Femur (tissue), 1 donor: ENCODE measurements around the gene ZNF766.
"Not testable (repeated sequence)": the region's sequence is repeated elsewhere in the genome, so short reads cannot be mapped to it uniquely, and the experiment has no call there.

Source experiments
- DNase-seq: peaks from one replicate; pipeline ENCODE4 v3.0.0-alpha.2; 2017

ZNF766 gene

DNA sequence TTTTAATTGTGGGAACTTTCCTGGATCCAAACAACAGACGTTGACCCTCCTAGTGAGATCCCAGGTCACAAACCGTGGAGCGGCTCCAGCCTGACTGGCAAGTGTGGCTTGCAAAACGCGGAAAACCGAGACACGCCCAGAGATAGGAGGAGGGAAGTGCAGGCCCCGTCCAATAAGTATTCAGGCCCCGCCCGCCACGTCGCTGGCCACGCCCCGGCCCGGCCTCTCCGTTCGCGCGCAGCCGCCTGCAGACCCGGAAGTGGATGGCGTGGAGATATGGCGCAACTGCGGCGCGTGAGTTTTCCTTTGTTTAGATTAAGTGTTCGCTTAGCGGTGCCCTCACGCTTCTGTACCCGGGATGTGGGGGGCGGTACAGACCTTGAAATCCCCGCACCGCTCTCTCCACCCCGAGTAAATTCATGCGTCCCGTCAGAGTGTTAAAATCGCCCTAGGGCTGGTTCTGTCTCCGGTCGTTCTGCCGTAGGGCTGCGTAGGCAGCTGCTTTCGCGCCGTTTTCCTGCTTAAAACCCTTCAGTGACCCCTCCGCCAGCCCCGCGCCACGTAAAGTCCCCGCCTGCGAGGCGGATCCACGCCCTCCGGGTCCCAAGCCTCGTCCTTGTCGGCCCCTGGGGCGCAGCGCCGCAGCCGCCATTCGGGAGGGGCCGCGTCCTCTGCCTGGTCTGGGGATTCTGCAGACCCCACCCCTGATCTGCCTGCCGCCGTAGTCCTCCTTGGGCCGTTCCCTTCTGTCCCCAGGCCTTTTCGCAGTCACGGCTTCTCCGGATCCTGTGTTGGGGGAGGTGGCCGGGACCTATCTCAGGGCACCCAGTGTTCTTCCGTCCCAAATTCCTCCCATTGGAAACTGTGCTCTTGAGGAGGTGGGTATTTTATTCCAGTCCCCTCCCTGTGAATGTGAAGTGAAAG lies at the start of gene ZNF766:
Gene ZNF766 (plus strand): TSS at position 250 of the 924 bp plus-strand sequence. CDS start 27 bp downstream, at position 277.
- peak; percentile 98 for DNase-seq

DNA sequence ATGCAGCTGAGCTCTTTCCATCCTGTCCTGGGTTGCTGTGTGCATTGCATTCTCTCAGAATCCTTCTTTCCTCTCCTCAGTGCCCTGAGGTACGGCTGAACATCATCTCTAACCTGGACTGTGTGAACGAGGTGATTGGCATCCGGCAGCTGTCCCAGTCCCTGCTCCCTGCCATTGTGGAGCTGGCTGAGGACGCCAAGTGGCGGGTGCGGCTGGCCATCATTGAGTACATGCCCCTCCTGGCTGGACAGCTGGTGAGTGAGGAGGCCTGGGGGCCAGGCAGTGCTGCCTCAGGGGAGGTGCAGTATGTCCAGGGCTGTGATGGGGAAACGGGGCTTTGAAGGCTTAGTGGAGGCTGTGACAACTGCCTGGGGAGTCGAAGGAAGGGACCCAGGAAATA lies 49.8 kb upstream of the ZNF766 start:
- peak; percentile 69 for DNase-seq

DNA sequence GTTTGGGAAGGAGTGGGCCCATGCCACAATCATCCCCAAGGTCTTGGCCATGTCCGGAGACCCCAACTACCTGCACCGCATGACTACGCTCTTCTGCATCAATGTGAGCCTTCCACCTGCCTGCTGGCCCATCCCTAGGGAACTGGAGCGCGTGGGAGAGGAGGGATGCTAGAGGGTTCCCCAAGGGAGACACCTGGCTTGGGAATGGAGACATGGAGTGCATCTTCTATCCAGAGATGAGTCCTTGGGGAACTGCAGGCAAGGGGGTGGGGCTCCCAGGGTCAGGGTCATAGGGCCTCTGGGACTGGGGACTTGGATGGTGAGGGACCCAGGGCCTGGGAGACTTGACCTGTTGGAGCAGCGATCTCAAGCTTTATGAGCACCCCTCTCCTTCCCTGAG lies 48.4 kb upstream of the ZNF766 start:
- DNase-seq = no peak

DNA sequence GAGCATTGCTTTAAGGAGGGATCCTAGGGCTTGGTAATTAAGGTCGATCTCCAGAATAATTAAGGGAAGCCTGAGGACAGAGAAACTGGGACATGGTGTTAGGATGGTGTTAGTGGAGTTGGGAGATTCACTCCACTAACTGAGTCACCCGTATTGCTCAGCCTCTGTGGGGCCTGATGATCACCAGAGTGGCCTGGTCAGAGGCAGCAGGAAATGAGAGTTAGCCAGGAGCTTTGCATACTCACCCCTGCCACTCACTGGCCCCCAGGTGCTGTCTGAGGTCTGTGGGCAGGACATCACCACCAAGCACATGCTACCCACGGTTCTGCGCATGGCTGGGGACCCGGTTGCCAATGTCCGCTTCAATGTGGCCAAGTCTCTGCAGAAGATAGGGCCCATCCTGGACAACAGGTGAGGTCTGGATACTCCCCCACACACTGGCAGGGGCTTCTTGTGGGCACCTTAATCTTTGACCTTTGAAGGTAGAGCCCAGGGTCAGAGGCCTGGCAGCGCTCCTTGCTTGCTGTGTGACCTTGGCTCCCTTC lies 47.5 kb upstream of the ZNF766 start:
- DNase-seq = no peak

DNA sequence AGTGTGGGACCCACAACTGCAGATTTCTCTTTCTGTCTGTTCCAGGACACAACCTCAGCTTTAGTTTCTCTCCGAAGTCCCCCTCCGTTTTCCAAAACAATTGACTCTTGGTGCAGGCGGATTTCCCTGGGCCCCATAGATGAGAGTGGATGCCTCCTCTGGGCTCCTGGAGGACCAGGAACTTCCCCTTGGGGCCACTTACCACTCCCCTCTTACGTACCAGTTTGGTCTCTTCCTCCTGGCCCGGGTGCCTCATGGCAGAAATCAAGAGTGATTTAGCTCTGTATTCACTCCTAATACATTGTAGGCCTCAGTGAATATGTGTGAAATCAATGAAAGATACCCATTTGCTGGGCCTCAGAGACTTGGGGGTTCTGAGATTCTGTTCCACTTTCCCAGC lies 45.2 kb upstream of the ZNF766 start:
- DNase-seq = no peak

DNA sequence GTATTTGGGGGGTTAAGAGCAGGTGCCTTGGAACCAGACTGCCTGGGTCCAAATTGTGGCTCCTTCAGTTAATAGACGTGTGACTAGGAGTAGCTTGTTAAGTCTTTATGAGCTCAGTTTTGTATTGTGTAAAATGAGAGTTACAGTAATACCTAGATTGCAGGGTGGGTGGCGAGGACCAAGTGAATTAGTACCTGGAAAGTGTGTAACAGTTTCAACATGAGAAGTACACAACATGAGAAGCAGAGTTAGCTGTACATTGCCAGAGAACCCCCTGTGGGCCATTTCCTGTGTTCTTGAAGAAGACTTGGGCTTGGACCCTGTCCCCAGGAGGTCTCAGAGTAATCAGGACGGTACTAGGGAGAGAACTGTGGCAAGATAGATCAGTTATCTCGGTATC lies 42.7 kb upstream of the ZNF766 start:
- no peak for DNase-seq

DNA sequence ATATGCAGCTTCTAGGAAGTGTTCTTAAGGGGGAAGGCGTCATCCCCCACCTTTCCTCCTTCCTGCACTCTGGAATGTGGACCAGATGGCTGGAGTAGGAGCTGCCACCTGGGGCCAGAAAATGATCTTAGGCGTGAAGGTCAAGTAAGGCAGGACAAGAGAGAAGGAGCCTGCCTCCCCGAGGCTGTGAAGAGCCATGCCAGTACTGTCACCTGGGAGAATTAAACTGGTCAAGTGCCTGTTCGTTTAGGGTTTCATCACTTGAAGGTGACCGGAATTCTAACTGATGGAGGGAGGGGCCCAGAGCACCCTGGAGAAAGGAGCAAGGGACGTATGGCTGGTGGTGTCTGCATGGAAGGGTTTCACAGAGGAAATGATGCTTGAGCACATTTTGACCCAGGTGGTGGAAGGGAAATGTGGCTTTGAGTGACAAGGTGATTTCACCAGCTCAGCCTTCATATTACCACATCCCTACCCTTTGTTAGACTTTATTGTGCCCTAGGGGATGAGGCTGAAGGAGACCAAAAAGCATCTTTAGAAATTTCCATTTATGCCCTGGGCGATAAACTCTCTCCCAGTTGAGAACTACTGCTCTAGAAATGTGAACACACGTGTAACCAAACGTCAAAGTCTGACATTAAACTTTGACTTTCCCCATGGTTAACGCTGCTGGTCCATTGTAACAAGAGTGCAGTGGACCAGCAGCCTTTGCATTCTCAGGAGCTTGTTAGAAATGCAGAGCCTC lies 42.0 kb upstream of the ZNF766 start:
- no peak for DNase-seq

DNA sequence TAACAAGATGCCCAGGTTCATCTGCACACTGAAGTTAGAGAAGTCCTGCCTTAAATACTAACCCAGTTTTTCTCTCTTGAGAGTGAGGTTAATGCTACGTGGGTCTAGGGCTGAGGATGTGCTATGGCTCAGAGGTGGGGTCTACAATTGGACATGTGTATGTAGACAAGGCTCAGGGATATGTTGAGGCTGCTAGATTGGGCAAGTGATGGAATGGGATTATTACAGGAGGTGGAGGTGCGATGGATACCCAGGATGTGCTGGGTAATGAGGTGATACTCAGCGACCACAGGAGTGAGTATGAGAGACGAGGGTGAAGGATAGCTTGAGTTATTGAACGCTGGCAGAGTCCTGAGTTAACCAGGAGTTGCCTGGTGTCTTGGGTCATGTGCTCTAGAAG lies 41.4 kb upstream of the ZNF766 start:
- no peak for DNase-seq

DNA sequence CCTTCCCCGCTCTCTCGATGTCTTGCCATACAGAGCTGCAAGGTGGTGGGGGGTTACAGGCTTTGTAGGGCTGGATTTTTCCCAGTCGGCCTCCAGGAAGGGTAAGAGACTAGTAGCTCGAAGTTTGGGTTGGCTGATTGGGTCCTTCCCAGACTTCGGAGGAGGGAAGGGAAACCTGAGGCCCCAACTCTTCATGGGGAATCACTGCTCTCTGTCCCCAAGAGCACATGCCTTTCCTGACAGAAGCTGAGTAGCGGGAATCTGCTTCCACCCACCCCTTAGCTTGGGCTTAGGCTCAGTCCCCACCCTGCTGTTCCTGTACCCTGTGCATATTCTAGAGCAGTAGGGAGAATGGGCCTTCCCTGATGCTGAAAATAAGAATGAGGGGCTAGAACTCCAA lies 39.9 kb upstream of the ZNF766 start:
- DNase-seq = no peak

DNA sequence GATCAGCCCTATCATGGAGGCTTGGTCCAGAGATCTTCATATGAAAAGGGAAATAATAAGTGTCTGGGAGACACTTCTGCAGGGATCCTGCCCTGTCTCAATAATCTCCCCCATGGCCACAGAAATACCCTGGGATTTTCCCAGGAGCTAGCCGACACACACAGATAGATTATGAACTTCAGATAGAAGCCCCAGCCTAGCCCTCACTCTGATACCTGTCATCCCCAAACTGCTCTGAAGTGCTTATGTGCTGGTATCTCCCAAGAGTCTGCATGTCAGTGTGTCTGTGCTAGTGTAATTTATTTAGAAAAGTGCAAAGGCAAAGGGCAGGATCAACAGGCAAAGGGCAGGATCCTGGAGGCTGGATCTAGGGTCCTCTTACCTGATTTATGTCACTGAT lies 38.7 kb upstream of the ZNF766 start:
- DNase-seq = no peak

DNA sequence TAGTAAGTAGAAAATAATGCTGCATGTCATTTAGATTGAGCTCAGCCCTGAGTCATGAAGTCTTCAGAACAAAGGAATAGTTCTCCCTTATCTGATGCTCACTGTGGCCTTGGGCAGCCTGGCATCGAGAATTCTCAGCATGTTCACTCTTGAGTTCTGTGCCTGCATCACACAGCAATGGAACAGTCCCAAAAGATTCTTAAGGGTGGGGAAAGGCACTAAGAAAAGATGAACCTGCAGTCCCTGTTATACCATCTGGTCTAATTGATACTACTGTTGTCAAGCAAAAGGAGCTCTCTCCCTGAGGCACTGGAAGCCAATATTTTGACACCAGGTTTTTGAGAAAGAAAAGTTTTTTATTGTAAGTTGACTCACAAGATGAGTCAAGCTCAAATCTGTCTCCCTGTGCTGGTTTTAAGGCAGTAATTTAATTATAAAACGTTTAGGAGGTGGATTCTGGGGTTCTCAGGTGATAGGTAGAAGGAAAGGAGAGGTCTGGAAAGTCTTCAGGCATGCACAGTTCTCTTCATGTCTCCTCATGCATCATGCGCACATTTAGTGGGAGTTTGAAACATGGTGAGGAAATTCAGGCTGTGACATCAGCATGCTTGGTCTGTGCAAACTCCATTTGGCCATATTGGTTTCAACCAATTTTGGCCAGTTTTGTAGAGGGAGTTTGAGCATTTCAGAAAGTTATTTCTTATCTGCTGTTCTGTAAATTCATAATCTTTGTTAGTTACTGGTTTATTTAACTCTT lies 38.1 kb upstream of the ZNF766 start:
- DNase-seq = no peak

DNA sequence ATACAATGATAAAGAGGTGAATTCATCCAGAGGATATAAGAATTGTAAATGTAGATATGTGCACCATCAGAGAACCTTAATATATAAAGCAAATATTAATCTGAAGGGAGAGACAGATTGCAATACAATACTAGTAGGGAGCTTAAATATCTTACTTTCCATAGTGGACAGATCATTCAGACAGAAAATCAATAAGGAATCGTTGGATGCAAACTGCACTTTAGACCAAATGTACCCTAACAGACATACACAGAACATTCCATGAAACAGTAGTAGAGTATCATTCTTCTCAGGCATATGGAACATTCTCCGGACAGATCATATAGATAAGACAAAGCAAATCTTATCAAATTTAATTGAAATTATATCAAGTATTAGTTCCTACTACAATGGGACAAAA lies 35.0 kb upstream of the ZNF766 start:
- no peak for DNase-seq

DNA sequence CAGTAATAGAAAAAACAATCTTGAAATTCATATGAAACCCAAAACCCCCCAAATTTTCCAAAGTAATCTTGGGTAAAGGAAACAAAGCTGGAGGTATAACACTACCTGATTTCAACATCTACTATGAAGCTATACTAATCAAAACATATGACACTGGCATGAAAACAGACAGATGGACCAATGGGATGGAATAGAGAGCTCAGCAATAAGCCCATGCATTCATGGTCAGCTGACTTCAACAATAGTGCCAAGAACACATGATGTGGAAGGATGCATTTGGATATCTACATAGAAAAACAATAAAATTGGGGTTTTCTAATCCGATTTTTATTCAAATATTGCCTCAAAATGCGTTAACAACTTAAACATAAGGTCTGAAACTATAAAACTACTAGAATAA lies 32.2 kb upstream of the ZNF766 start:
- DNase-seq = no peak

DNA sequence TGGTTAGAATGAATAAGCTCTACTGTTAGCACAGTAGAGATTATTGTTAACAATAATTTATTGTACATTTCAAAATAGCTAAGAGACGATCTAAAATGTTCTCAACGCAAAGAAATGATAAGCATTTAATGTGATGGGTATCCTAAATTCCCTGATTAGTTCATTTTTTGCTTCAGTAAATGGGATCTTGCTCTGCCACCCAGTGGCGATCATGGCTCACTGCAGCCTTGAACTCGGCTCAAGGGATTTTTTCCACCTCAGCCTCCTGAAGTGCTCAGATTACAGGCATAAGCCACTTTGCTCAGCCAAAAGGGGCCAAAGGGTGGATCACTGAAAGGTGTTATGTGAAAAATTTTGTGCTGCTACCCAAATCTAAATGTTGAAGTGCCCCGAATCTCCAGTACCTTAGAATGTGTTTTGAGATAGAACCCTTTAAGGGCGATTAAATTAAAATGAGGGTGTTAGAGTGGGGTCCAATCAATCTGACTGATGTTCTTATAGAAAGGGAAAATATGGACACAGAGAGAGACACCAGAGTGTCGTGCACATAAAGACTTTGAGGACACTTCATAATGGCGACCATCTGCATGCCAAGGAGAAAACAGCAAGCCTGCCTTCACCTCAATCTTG lies 31.5 kb upstream of the ZNF766 start:
- DNase-seq = peak; percentile 73

DNA sequence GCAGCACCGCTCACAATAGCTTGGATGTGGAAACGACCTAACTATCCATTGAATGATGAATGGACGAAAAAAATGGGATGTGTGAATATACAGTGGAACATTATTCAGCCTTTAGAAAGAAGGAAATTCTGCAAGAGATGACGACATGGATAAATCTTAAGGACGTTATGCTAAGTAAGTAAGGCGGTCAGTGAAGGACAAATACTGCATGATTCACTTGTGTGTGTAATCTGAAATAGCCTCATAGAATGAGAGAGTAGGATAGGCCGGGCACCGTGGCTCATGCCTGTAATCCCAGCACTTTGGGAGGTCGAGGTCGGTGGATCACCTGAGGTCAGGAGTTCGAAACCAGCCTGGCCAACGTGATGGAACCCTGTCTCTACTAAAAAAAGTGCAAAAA lies 25.4 kb upstream of the ZNF766 start:
- DNase-seq = no peak

DNA sequence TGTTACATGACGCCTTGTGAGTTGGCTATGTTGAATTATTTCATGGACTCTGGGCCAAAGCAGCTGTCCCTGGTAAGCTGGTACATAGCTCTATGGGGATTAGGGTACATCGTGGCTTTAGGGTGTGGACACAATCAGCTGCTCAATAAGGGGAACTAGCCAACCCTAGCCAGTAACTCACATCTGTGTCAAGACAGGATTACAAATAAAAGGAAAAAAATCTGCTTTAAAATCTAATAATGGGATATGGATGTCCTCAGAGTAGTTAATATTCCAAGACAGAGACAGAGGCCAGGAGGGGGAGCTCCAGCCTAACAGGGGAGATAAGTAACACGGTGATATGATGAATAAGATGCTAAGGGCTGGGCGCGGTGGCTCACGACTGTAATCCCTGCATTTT lies 21.1 kb upstream of the ZNF766 start:
- peak; percentile 61 for DNase-seq

DNA sequence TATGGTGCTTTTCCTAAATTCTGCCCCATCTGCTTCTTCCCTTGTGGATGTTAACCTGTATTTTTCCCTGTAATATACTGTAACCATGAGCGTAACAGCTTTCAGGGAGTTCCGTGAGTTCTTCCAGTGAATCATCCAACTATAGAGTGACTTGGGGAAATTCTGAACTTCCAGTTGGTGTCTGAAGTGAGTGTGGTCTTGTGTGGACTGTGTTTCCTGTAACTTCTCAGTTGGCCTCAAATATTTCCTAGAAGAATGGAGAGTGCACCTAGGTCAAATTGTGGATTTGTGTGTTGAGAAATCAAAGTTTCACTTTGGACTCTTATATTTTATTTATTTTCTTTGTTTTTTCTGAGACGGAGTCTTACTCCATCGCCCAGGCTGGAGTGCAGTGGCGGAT lies 11.0 kb upstream of the ZNF766 start:
- DNase-seq = no peak

DNA sequence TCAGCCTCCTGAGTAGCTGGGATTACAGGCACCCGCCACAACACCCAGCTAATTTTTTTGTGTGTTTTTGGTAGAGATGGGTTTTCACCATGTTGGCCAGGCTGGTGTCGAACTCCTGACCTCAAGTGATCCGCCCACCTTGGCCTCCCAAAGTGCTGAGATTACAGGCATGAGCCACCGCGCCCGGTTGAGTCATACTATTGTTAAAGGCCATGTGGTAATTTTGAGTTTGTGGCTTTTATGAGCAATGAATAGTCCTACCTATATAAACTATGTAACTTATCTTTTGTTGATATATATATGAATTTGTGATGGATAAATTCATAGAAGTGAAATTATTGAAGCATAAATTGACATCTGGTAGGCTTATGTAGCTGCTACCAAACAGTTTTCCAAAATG lies 3.8 kb upstream of the ZNF766 start:
- DNase-seq = not testable (repeated sequence)

DNA sequence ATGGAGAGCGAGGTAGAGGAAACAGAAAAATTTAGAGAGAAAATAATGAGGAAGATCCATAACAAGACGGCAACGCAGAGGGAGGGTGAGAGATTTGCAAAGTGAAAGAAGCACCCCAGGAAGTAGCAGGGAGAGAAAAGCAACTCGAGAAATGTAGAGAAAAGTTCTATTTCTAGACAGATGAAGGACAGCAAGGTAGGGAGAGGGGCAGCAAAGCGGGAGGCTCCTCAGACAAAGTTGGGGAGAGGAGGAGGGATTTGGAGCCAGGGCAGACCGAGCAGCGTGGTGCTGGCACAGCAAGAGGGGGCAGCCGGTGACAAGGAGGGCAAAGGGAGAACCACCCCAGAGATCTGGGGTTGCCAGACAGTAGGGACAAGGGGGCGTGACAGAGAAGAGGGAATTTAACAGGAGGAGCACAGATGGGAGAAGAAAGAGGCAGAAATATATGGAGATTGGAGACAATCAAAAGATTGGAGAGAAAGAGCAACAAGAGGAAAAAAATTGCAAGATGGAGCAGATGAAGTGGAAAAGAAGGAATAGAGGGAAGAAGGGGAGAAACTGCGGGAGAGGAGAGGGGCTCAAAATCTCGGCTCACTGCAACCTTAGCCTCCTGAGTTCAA lies 989 bp downstream of the ZNF766 start:
- DNase-seq = peak; percentile 36

DNA sequence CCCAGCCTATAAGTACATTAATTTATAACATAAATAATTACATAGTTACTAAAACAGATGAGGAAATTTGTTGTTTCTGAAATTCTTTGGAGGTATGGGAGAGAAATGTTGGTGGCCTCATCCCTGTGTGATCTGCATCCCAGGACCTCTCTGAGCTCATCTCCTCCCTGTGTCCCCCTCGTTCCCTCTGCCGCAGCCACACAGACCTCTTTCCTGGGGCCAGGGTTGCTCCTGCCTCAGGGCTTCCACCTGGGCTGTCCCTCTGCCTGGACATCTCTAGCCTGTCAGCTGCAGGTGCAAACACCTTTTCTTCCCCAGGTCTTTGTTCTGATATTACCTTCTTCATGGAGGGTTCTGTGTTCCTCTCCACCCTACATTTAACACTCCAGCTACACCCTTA lies 3.9 kb downstream of the ZNF766 start:
- DNase-seq = no peak

DNA sequence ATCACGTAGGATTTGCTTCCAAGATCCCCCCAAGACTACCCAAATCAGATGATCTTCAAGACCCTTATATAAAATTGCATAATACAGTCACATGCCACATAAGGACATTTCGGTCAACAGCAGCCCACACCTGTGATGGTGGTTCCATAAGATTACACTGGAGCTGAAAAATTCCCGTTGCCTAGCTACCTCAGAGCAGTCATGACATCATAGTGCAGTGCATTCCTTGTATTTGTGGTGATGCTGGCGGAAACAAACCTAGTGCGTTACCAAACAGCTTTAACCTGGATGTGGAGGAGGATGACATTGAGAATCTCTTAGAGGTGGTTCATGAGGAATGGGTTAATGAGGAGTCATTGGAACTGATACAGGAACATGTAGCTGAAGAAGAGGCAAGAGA lies 4.8 kb downstream of the ZNF766 start:
- no peak for DNase-seq

DNA sequence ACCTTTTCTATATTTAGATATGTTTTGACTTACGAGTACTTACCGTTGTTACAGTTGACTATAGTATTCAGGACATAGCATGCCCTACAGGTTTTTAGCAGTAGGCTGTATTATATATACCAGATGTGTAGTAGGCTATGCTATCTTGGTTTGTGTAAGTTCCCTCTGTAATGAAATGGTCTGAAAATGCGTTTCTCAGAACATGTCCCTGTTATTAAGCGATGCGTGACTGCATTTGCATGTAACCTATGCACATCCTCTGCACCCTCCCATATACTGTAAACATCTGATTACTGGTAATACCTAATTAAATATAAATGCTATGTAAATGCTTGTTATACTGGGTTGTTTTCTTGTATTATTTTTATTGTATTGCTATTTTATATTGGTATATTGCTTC lies 6.6 kb downstream of the ZNF766 start:
- no peak for DNase-seq
